Head of caudate nucleus (tissue), 42 donors: ENCODE measurements around the gene TMEM179.
A peak's percentile ranks its signal among the peaks of the same experiment; 100 is the strongest.

ENCODE experiments used
- DNase-seq, 42 donors: peaks; one replicate each; pipeline versions ENCODE4 v3.0.0 to v3.0.0-alpha.2; 2020 to 2021; ENCODE audit warnings: mixed read lengths in 7 of 42
- intact Hi-C: fragments of 100-400 bp; cut with DNase I; formaldehyde crosslinking; loops from one replicate; pipeline ENCODE4 v1.15.0; 2022

TMEM179 gene

GRCh38 chr14:104578321-104578720 lies 26.3 kb downstream of the TMEM179 start:
- intact Hi-C loops = no loop called here
- DNase-seq = no peak

- no peak for DNase-seq
Observed at GRCh38 chr14:104577847-104578301, 26.7 kb downstream of the TMEM179 start.

GRCh38 chr14:104577426-104577825 lies 27.1 kb downstream of the TMEM179 start:
- no peak for DNase-seq
- intact Hi-C loops = no loop called here

More at GRCh38 chr14:104577847-104578301, 26.7 kb downstream of the TMEM179 start:
- intact Hi-C loops = no loop called here

- no peak for DNase-seq
- intact Hi-C loops = no loop called here
Observed at GRCh38 chr14:104576970-104577332, 27.6 kb downstream of the TMEM179 start.

GRCh38 chr14:104576232-104576969 lies 28.2 kb downstream of the TMEM179 start:
- no peak for DNase-seq
- intact Hi-C loops = no loop called here

GRCh38 chr14:104574978-104575583 lies 29.5 kb downstream of the TMEM179 start:
- no peak for DNase-seq
- intact Hi-C loops = no loop called here

- DNase-seq = no peak
- intact Hi-C loops = no loop called here
Observed at GRCh38 chr14:104574536-104574935, 30.0 kb downstream of the TMEM179 start.

GRCh38 chr14:104573930-104574329 lies 30.6 kb downstream of the TMEM179 start:
- DNase-seq = no peak
- intact Hi-C loops = no loop called here

- intact Hi-C loops = no loop called here
- no peak for DNase-seq
Observed at GRCh38 chr14:104572668-104573067, 31.9 kb downstream of the TMEM179 start.

GRCh38 chr14:104572024-104572626 lies 32.4 kb downstream of the TMEM179 start:
- intact Hi-C loops = no loop called here
- no peak for DNase-seq

GRCh38 chr14:104571246-104571645 lies 33.3 kb downstream of the TMEM179 start:
- DNase-seq = no peak
- intact Hi-C loops = no loop called here

GRCh38 chr14:104569435-104569834 lies 35.1 kb downstream of the TMEM179 start:
- intact Hi-C loops = no loop called here
- DNase-seq = no peak

GRCh38 chr14:104568620-104569019 lies 36.0 kb downstream of the TMEM179 start:
- intact Hi-C loops = no loop called here
- no peak for DNase-seq

- intact Hi-C loops = no loop called here
Observed at GRCh38 chr14:104567957-104568225, 36.7 kb downstream of the TMEM179 start.

GRCh38 chr14:104567141-104567956 lies 37.2 kb downstream of the TMEM179 start:
- intact Hi-C loops = no loop called here
- DNase-seq = no peak

More at GRCh38 chr14:104567957-104568225, 36.7 kb downstream of the TMEM179 start:
- DNase-seq = no peak

- no peak for DNase-seq
- intact Hi-C loops = loop anchor here (2.0 kb wide), 1 partner anchor 428 kb away; no protein-coding TSS in a partner anchor
Observed at GRCh38 chr14:104564744-104565679, 39.6 kb downstream of the TMEM179 start.

- intact Hi-C loops = loop anchor here (2.0 kb wide), 1 partner anchor 427 kb away; no protein-coding TSS in a partner anchor
Observed at GRCh38 chr14:104563742-104564615, 40.6 kb downstream of the TMEM179 start.

More at GRCh38 chr14:104563742-104564615, 40.6 kb downstream of the TMEM179 start:
- DNase-seq = peak; percentile 47 to 91 (median 76)
